Retinal pigment epithelial cell (primary cell): ENCODE measurements around the gene MMP21.

Experiments used
- DNase-seq: peaks from one replicate; pipeline ENCODE4 v3.0.0-alpha.2; 2010; ENCODE audit warnings: low read depth
- H3K4me3 ChIP-seq: 2 replicates; pipeline ENCODE4 v1.5.1; 2011; ENCODE audit warnings: mild to moderate bottlenecking, low read length, control low read depth, moderate library complexity
- TF ChIP-seq, protein P1 (sequence below): conservative IDR thresholded peaks from 2 replicates; pipeline ENCODE4 v1.5.1; 2011; ENCODE audit warnings: low read depth, low read length, control low read depth, inconsistent platforms

MMP21 gene

GRCh38 chr10:125773687-125774543 lies 1.7 kb downstream of the MMP21 start:
- TF ChIP-seq, protein P1, sequence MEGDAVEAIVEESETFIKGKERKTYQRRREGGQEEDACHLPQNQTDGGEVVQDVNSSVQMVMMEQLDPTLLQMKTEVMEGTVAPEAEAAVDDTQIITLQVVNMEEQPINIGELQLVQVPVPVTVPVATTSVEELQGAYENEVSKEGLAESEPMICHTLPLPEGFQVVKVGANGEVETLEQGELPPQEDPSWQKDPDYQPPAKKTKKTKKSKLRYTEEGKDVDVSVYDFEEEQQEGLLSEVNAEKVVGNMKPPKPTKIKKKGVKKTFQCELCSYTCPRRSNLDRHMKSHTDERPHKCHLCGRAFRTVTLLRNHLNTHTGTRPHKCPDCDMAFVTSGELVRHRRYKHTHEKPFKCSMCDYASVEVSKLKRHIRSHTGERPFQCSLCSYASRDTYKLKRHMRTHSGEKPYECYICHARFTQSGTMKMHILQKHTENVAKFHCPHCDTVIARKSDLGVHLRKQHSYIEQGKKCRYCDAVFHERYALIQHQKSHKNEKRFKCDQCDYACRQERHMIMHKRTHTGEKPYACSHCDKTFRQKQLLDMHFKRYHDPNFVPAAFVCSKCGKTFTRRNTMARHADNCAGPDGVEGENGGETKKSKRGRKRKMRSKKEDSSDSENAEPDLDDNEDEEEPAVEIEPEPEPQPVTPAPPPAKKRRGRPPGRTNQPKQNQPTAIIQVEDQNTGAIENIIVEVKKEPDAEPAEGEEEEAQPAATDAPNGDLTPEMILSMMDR: no peak
- H3K4me3 ChIP-seq: no peak overlapping the region
- DNase-seq: no peak

GRCh38 chr10:125772864-125773180 lies 2.8 kb downstream of the MMP21 start:
- H3K4me3 ChIP-seq: no peak overlapping the region
- no peak for DNase-seq
- TF ChIP-seq, protein P1: no peak

- H3K4me3 ChIP-seq: no peak overlapping the region
- DNase-seq: no peak
- TF ChIP-seq, protein P1: no peak
Observed at GRCh38 chr10:125772112-125772863, 3.3 kb downstream of the MMP21 start.

- TF ChIP-seq, protein P1: no peak
- DNase-seq: no peak
- no peak overlapping the region for H3K4me3 ChIP-seq
Observed at GRCh38 chr10:125770844-125771243, 4.8 kb downstream of the MMP21 start.

DNA sequence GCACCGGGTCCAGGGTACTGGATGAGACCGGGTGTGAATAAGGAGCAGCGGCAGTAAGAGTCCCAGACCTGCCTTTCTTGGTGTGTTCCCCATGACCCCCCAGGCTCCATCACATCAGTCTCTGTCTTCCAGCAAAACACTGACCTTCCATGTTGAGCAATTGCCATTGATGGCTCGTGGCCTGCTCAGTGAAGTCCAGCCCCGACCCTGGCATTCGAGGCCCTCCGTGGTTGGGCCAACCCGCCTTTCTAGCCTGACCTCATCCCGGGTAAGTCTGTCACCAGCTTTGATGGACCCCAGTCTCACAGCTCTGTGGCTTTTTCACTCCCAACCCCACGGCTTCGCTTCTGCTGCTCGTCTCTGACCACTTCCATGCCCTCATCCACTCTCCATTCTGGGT lies 6.4 kb downstream of the MMP21 start:
- no peak for DNase-seq
- H3K4me3 ChIP-seq: no peak overlapping the region
- TF ChIP-seq, protein P1: no peak

- TF ChIP-seq, protein P1: no peak
- no peak overlapping the region for H3K4me3 ChIP-seq
- DNase-seq: peak; percentile 87
Observed at GRCh38 chr10:125768219-125768855, 7.3 kb downstream of the MMP21 start.
